ENCODE measurements around the gene MRPL33.
"Not testable (repeated sequence)": the region's sequence is repeated elsewhere in the genome, so short reads cannot be mapped to it uniquely, and the experiment has no call there.

The MRPL33 gene

GRCh38 chr2:27739058-27739373 is 32.5 kb upstream of the MRPL33 start:
- no peak for DNase-seq (ENCODE audit: extremely low read depth in 1 of 2, low read depth in 1 of 2)

- DNase-seq (ENCODE audit: extremely low read depth in 1 of 2, low read depth in 1 of 2) = no peak
Measured at GRCh38 chr2:27741673-27742072, 29.8 kb upstream of the MRPL33 start.

- no peak for DNase-seq (ENCODE audit: extremely low read depth in 1 of 2, low read depth in 1 of 2)
Measured at GRCh38 chr2:27742571-27742970, 28.9 kb upstream of the MRPL33 start.

- not testable (repeated sequence) for DNase-seq (ENCODE audit: extremely low read depth in 1 of 2, low read depth in 1 of 2)
Measured at GRCh38 chr2:27745494-27745893, 26.0 kb upstream of the MRPL33 start.

- DNase-seq (ENCODE audit: extremely low read depth in 1 of 2, low read depth in 1 of 2) = no peak
Measured at GRCh38 chr2:27746325-27746724, 25.2 kb upstream of the MRPL33 start.

GRCh38 chr2:27747827-27748352 is 23.6 kb upstream of the MRPL33 start:
- DNase-seq (ENCODE audit: extremely low read depth in 1 of 2, low read depth in 1 of 2) = no peak

- not testable (repeated sequence) for DNase-seq (ENCODE audit: extremely low read depth in 1 of 2, low read depth in 1 of 2)
Measured at GRCh38 chr2:27748803-27749554, 22.5 kb upstream of the MRPL33 start.

GRCh38 chr2:27751377-27751776 is 20.1 kb upstream of the MRPL33 start:
- no peak for DNase-seq (ENCODE audit: extremely low read depth in 1 of 2, low read depth in 1 of 2)

GRCh38 chr2:27752551-27753237 is 18.8 kb upstream of the MRPL33 start:
- DNase-seq (ENCODE audit: extremely low read depth in 1 of 2, low read depth in 1 of 2) = no peak

- peak in 1 of 2 donors; percentile 63 for DNase-seq (ENCODE audit: extremely low read depth in 1 of 2, low read depth in 1 of 2)
Measured at GRCh38 chr2:27754138-27754588, 17.4 kb upstream of the MRPL33 start.

- no peak for DNase-seq (ENCODE audit: extremely low read depth in 1 of 2, low read depth in 1 of 2)
Measured at GRCh38 chr2:27754831-27755230, 16.7 kb upstream of the MRPL33 start.

GRCh38 chr2:27756091-27756490 is 15.4 kb upstream of the MRPL33 start:
- DNase-seq (ENCODE audit: extremely low read depth in 1 of 2, low read depth in 1 of 2) = no peak

- DNase-seq (ENCODE audit: extremely low read depth in 1 of 2, low read depth in 1 of 2) = no peak
Measured at GRCh38 chr2:27756544-27757498, 14.7 kb upstream of the MRPL33 start.

GRCh38 chr2:27762951-27763906 is 8.3 kb upstream of the MRPL33 start:
- DNase-seq (ENCODE audit: extremely low read depth in 1 of 2, low read depth in 1 of 2) = no peak

- no peak for DNase-seq (ENCODE audit: extremely low read depth in 1 of 2, low read depth in 1 of 2)
Measured at GRCh38 chr2:27763907-27764267, 7.6 kb upstream of the MRPL33 start.

- DNase-seq (ENCODE audit: extremely low read depth in 1 of 2, low read depth in 1 of 2) = not testable (repeated sequence)
Measured at GRCh38 chr2:27764526-27764925, 7.0 kb upstream of the MRPL33 start.

GRCh38 chr2:27765621-27766286 is 5.8 kb upstream of the MRPL33 start:
- DNase-seq (ENCODE audit: extremely low read depth in 1 of 2, low read depth in 1 of 2) = peak in 1 of 2 donors; percentile 27

- no peak for DNase-seq (ENCODE audit: extremely low read depth in 1 of 2, low read depth in 1 of 2)
Measured at GRCh38 chr2:27766287-27766661, 5.2 kb upstream of the MRPL33 start.

GRCh38 chr2:27771202-27771547 is 344 bp upstream of the MRPL33 start:
- no peak for DNase-seq (ENCODE audit: extremely low read depth in 1 of 2, low read depth in 1 of 2)

GRCh38 chr2:27772804-27773203 is 1.3 kb downstream of the MRPL33 start:
- DNase-seq (ENCODE audit: extremely low read depth in 1 of 2, low read depth in 1 of 2) = no peak

Measured in stimulated activated CD8-positive, alpha-beta memory T cell treated with anti-CD3 and anti-CD28 coated beads, Interleukin-7, amount 100 ng/mL, for 48 hours (primary cell).